ENCODE data around the gene SCARF1. TPM values are rescaled to one million over a fixed set of nuclear protein-coding genes. Genes with fewer than 3 reads are reported as not detected.

The SCARF1 gene
- total RNA-seq, 1 donor from 2014 or later = 8.0 TPM

DNA sequence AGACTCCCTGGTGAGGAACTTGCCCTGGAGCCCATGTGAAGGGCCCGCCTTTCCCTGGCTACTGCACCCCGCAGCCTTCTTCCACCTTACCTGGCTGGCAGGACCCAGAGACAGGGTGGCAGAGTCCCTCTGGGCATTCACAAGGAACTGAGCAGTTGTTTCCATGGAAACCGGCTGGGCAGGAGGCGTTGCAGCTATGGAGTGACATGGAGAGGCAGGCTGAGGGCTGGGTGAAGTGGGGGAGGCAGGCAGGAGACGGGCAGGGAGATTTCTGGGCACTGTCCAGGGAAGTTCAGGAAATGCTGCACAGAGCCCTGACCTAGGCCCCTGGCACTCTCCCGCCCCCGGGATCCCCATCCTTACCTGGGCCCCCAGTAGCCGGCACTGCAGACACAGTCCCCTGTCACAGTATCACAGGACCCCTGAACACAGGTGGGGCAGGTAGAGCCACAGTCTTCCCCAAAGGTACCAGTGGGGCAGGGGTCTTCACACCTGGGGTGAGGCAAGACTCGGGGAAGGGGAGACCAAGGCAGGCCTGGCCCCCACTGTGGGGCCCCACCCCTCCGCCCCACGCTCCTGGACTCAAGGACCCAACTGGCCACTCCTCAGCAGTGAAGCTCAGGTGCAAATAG lies 5.9 kb downstream of the SCARF1 start:
- no peaks in the 10 kb centered on the region for H3K9me3 Mint-ChIP-seq
- no peak overlapping the region for H3K4me3 Mint-ChIP-seq
- ChIA-PET POLR2A (interaction anchor here (0.7 to 1.7 kb wide), 4 partner anchors 10 to 196 kb away, joined by 3 to 6 read pairs (median 5); partner anchors contain the start of gene SLC43A2), CTCF (interaction anchor here (0.7 to 1.6 kb wide), 2 partner anchors 9 to 10 kb away, joined by 3 read pairs; no protein-coding TSS in a partner anchor)
- intact Hi-C loops (cut with micrococcal nuclease) = loop anchor here (10.0 kb wide), 1 partner anchor 395 kb away; the partner anchor contains the start of gene DPH1
- TF ChIP-seq CTCF (IDR thresholded peaks at IDR 0.05) = no peak
- DNase-seq (no peak), ATAC-seq (ENCODE audit: low read depth) (no peak)
- no peaks in the 10 kb centered on the region for H3K27me3 Mint-ChIP-seq
- H3K36me3 Mint-ChIP-seq (ENCODE audit: low read depth) = no peaks in the 10 kb centered on the region
- peaks cover 8% of the 10 kb centered on the region for H3K4me1 Mint-ChIP-seq
- no peak overlapping the region for H3K27ac Mint-ChIP-seq

GRCh38 chr17:1638624-1639300 lies 6.8 kb downstream of the SCARF1 start:
- Mint-ChIP-seq H3K27ac (no peak overlapping the region), H3K27me3 (no peaks in the 10 kb centered on the region), H3K4me1 (no peaks in the 10 kb centered on the region), H3K9me3 (no peaks in the 10 kb centered on the region), H3K36me3 (ENCODE audit: low read depth) (no peaks in the 10 kb centered on the region), H3K4me3 (no peak overlapping the region)
- intact Hi-C loops (cut with micrococcal nuclease) = no loop called here
- no peak for TF ChIP-seq CTCF (IDR thresholded peaks at IDR 0.05)
- ChIA-PET CTCF (interaction anchor here (0.9 kb wide), 1 partner anchor 10 kb away, joined by 4 read pairs; the partner anchor contains the start of gene RILP), POLR2A (interaction anchor here (1.4 to 1.6 kb wide), 2 partner anchors 10 to 31 kb away, joined by 5 to 6 read pairs; partner anchors contain the start of gene SLC43A2)
- DNase-seq (no peak), ATAC-seq (ENCODE audit: low read depth) (no peak)

- no peak for TF ChIP-seq CTCF (IDR thresholded peaks at IDR 0.05)
- Mint-ChIP-seq H3K4me1 (no peaks in the 10 kb centered on the region), H3K27me3 (no peaks in the 10 kb centered on the region), H3K27ac (no peak overlapping the region), H3K4me3 (no peak overlapping the region), H3K36me3 (ENCODE audit: low read depth) (no peaks in the 10 kb centered on the region), H3K9me3 (no peaks in the 10 kb centered on the region)
- ChIA-PET CTCF (interaction anchor here (0.9 kb wide), 1 partner anchor 11 kb away, joined by 4 read pairs; the partner anchor contains the start of gene RILP), POLR2A (interaction anchor here (1.4 to 1.6 kb wide), 2 partner anchors 9 to 31 kb away, joined by 5 to 6 read pairs; partner anchors contain the start of gene SLC43A2)
- intact Hi-C loops (cut with micrococcal nuclease) = no loop called here
- ATAC-seq (ENCODE audit: low read depth) (no peak), DNase-seq (no peak)
Measured at GRCh38 chr17:1638171-1638590, 7.4 kb downstream of the SCARF1 start.

DNA sequence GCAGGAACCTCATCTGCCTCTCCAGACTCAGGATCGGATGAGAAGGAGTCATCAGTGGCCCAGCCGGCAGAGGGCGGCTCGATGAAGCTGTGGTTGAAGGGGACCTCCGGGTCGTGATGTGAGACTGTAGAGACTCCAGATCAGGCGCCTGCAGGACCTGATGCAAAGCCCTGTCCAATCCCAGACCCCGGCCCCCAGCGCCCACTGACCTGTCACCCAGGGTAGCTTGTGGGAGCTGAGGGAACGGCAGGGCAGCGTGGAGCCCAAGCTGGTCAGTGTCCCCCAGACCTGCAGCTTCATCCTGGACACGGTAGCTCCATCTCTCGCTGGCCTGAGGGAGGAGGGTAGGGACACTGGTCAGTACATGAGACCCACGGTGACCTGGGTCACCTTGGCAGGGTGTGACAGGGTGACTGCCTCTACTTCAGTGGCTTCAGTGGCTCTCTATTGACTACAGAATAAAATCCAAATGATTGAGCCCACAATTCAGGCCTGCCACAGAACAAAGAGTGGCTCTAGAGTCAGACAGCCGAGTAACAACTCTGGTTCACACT lies 8.7 kb downstream of the SCARF1 start:
- no peak overlapping the region for H3K27ac Mint-ChIP-seq
- DNase-seq (no peak), ATAC-seq (ENCODE audit: low read depth) (no peak)
- no peak for TF ChIP-seq CTCF (IDR thresholded peaks at IDR 0.05)
- no peaks in the 10 kb centered on the region for H3K9me3 Mint-ChIP-seq
- ChIA-PET POLR2A (interaction anchor here (0.6 to 1.6 kb wide), 6 partner anchors 9 to 120 kb away, joined by 3 to 5 read pairs (median 4); partner anchors contain the start of gene INPP5K), CTCF (interaction anchor here (1.3 kb wide), 1 partner anchor 9 kb away, joined by 3 read pairs; no protein-coding TSS in a partner anchor)
- H3K36me3 Mint-ChIP-seq (ENCODE audit: low read depth) = no peaks in the 10 kb centered on the region
- intact Hi-C loops (cut with micrococcal nuclease) = no loop called here
- peaks cover 2% of the 10 kb centered on the region for H3K4me1 Mint-ChIP-seq
- H3K27me3 Mint-ChIP-seq = no peaks in the 10 kb centered on the region
- no peak overlapping the region for H3K4me3 Mint-ChIP-seq
